ENCODE data around the gene CTPS2.
"Not testable (repeated sequence)": the region's sequence is repeated elsewhere in the genome, so short reads cannot be mapped to it uniquely, and the experiment has no call there.

CTPS2 gene

GRCh38 chrX:16651391-16652024, 61.0 kb downstream of the CTPS2 start:
- no peak for DNase-seq

DNA sequence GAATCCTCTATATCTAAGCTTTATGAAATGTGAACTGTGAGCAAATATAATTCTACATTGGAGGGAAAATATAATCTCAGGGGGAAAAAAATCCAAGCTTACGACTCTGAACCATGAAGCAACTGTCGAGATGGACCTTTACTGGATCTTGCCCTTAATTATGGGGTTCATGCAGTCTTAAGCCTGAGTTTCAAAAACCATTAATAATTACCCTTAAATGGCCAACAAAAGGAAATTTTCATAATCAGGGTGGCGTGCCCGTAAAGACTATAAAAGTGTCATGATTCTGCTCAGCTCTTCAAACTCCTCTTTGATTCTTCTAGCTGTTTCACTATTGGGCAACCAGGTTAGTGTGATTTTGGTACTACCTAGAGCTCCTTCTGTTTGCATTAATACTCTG, 62.6 kb downstream of the CTPS2 start, which contains the start of gene S100G:
TSS of gene S100G (plus strand) at position 301 of the 400 bp plus-strand sequence. CDS start 849 bp downstream, outside the sequence.
- no peak for DNase-seq

- no peak for DNase-seq
Measured at GRCh38 chrX:16646366-16647138, 65.9 kb downstream of the CTPS2 start.

DNA sequence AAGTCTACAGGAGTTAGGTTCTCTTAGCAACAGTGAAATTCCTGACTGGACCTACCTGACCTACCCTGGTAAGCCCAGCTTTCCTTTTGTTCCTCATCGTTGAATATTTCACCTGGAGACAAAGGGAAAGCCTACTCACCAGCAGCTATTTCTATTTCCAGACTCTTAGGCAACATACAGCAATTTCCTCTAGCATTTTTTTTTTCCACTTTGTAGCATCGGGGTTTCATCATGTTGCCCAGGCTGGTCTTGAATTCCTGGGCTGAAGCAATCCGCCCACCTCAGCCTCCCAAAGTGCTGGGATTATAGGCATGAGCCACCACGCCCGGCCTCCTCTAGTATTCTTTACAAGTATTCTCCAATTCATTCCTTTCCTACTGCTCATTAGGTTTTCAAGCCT, 69.3 kb downstream of the CTPS2 start:
- DNase-seq: no peak

GRCh38 chrX:16640823-16641222, 71.6 kb downstream of the CTPS2 start:
- DNase-seq: no peak

DNA sequence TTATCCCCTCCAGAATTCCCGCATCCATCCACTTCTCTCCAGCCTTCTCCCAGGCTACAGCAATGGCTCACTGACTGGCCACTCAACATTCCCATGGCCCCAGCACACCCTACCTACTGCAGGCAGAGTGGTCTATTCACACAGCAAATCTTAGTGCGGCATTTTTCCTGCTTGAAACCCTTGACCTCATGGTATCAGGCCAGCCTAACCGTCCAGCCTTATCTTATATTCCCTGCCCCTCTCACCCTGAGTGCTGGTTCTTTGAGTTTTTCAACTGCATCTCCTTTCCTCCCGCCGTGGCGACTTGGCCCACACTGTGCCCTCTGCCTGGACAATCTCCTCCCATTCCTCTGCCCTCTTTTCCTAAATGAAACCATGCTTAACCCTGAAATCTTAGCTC, 72.5 kb downstream of the CTPS2 start:
- no peak for DNase-seq

- no peak for DNase-seq
Measured at GRCh38 chrX:16638533-16638932, 73.9 kb downstream of the CTPS2 start.

DNA sequence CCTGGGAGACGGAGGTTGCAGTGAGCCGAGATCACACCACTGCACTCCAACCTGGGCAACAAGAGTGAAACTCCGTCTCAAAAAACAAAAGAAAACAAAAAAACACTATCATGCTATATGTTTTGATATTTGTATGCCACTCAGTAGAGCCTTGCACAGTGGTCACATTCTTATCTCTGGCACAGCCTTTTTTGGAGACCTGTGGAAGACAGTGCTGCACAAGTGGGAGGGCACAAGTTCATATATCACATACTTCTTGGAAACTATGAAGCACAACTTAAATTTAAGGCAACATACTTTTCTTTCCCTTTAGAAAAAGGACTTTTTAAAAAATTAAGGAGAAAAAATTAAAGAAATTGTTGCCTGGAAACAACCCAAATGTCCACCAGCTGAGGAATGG, 76.9 kb downstream of the CTPS2 start:
- DNase-seq: no peak

DNA sequence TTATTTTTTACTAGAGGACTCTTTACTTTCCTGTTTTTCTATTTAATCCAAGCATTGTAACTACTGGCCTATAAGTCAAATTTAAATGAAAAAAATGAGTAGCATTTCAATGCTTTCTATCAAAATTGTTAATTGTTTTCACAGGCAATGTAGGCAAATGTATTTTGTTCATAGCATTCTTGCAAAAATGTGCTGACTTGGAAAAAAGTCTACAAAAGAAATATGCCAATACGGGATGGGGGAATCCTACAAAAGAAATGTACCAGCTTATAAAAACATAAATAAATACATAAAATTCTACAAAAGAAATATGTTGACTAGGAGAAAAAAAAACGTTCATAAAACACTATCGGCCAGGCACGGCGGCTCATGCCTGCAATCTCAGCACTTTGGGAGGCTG, 77.4 kb downstream of the CTPS2 start:
- DNase-seq: no peak

- no peak for DNase-seq
Measured at GRCh38 chrX:16633754-16634153, 78.7 kb downstream of the CTPS2 start.

DNA sequence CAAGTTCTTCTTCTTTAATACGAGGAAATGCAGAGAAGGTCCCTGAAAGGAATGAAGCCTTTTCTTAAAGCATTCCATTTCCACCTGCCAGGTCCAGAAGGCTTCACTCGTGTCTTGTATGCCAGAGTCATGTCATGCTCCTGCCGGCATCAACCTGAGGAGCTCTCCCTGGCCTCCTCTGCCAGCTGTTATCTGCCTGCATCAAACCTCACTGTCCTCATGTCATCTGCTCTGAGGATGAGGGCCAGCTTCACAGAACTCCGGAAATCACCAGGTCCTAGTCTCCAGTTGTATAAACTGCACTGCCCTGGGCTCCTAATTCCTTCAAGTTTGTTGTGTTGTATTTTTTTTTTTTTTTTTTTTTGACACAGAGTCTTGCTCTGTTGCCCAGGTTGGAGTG, 82.6 kb downstream of the CTPS2 start:
- no peak for DNase-seq

GRCh38 chrX:16628946-16629595, 83.4 kb downstream of the CTPS2 start:
- DNase-seq: no peak

DNA sequence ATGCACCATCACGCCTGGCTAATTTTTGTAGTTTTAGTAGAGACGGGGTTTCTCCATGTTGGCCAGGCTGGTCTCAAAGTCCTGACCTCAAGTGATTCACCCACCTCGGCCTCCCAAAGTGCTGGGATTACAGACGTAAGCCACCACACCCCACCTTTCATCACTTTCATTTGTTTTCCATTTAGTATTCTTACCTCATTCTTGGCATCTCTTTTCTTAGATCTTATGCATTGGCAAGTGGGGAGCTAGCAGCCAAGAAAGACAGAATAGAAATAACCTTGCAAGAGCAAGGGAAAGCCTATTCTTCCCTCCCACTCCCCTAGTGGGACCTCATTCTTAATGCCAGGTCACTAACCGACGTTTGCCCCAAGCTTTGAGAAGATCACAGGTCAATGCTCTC, 84.0 kb downstream of the CTPS2 start:
- not testable (repeated sequence) for DNase-seq

DNA sequence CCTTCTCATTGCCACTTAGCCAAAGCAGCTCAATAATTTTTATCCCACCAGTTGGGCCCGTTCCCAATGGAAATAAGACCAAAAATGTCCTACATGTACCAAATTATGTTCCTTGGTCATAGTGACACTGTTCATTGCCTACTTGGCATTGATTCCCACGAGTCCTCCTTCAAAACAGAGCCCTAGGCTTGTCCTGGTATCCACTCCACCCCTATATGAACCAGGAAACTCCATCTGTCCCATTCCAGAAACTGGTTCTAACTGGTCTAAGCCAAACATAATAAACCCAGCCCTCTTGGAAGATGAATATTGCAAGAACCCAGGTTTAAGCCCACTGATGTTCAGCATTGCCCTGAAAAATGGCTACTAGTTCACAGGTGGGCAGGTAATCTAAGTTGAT, 93.4 kb downstream of the CTPS2 start:
- DNase-seq: no peak

DNA sequence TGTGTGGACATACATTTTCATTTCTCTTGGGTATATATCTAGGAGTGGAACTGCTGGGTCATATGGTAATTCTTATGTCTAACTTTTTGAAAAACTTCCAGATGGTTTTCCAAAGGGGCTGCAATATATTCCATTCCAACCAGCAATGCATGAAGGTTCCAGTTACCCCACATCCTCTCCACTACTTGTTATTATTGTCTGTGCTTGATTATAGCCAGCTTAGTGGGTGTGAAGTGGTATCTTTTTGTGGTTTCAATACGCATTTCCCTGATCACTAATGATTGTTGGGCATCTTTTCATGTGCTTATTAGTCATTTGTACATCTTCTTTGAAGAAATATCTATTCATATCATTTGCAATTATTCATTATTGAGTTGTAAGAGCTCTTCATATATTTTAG, 94.0 kb downstream of the CTPS2 start:
- DNase-seq: no peak

GRCh38 chrX:16617382-16617781, 95.1 kb downstream of the CTPS2 start:
- DNase-seq: no peak

- no peak for DNase-seq
Measured at GRCh38 chrX:16612257-16612897, 100.1 kb downstream of the CTPS2 start.

DNA sequence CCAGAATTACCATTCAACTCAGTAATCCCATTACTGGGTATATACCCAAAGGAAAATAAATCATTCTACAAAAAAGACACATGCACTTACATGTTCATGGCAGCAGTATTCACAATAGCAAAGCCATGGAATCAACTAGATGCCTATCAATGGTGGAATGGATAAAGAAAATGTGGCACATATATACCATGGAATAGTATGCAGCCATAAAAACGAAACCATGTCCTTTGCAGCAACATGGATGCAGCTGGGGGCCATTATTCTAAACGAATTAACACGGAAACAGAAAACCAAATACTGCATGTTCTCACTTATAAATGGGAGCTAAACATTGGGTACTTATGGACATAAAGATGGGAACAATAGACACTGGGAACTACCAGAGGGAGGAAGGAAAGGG, 101.8 kb downstream of the CTPS2 start:
- DNase-seq: not testable (repeated sequence)

- no peak for DNase-seq
Measured at GRCh38 chrX:16610121-16610621, 102.3 kb downstream of the CTPS2 start.

- DNase-seq: no peak
Measured at GRCh38 chrX:16606142-16606720, 106.2 kb downstream of the CTPS2 start.

DNA sequence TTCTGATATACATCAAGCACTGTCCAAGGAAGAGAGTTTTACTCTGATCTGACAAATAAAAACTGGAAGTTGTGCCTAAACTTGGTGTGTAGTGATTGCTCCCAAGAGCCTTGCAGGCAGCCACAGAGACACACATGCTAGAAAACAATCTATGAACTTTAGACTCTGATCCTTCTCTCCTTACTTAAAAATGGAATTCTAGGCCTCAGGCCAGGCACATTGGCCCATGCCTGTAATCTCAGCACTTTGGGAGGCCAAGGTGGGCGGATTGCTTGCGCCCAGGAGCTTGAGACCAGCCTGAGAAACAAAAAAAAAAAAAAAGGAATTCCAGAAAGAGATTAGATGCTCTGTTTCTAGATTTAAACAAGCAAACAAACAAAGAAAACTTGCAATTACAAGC, 108.1 kb downstream of the CTPS2 start:
- no peak for DNase-seq

DNA sequence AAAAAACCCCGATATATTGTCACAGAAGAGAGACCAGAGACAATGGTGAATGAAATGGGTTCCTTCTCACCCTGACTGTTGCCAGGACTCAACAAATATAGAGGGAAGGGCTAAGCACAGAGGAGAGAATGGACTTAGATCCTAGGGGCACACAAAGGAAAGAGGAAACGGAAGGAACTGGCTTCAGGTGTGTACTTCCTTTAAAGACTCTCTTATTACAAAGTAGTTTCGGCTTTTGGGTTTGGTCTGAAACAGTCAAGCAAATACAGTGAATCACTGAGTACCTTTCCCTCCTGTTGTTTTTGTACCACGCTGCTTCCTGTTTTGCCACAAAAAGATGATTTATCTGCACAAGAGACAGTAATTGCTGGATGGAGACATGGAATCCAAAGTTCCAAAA, 108.6 kb downstream of the CTPS2 start:
- DNase-seq: no peak

GRCh38 chrX:16603235-16603634, 109.2 kb downstream of the CTPS2 start:
- not testable (repeated sequence) for DNase-seq
